Dendritic cell treated with granulocyte-macrophage colony-stimulating factor and Interleukin-4, amounts not matched to agents 40 ng/mL and 50 ng/mL, for 4 days (primary cell): Measurements from ENCODE around the gene OR3A2.
"Not testable (repeated sequence)": the region's sequence is repeated elsewhere in the genome, so short reads cannot be mapped to it uniquely, and the experiment has no call there.

ENCODE experiments used
- H3K27ac Mint-ChIP-seq: one replicate; pipeline ENCODE4 v1.8.0; 2022; ENCODE audit warnings: mild to moderate bottlenecking, mixed read lengths
- H3K27me3 Mint-ChIP-seq: one replicate; pipeline ENCODE4 v1.8.0; 2022; ENCODE audit warnings: mild to moderate bottlenecking, mixed read lengths
- H3K36me3 Mint-ChIP-seq: one replicate; pipeline ENCODE4 v1.8.0; 2022; ENCODE audit warnings: low read depth, mixed read lengths
- H3K4me1 Mint-ChIP-seq: one replicate; pipeline ENCODE4 v1.8.0; 2022; ENCODE audit warnings: low read depth, mixed read lengths
- H3K4me3 Mint-ChIP-seq: one replicate; pipeline ENCODE4 v1.8.0; 2022; ENCODE audit warnings: mild to moderate bottlenecking, moderate library complexity, mixed read lengths
- H3K9me3 Mint-ChIP-seq: one replicate; pipeline ENCODE4 v1.8.0; 2022; ENCODE audit warnings: mixed read lengths
- intact Hi-C: fragments of 100-400 bp; cut with micrococcal nuclease; formaldehyde crosslinking; loops from one replicate; pipeline ENCODE4 v1.15.0; 2022

OR3A2 gene

GRCh38 chr17:3378321-3378720 is 7.8 kb downstream of the OR3A2 start:
- Mint-ChIP-seq H3K4me1 (no peaks in the 10 kb centered on the region), H3K27ac (no peak overlapping the region), H3K4me3 (no peak overlapping the region), H3K9me3 (peaks cover 23% of the 10 kb centered on the region), H3K36me3 (no peaks in the 10 kb centered on the region), H3K27me3 (peaks cover 15% of the 10 kb centered on the region)
- intact Hi-C loops = no loop called here

GRCh38 chr17:3371167-3371566 is 14.9 kb downstream of the OR3A2 start:
- H3K27ac Mint-ChIP-seq, H3K27me3 Mint-ChIP-seq, intact Hi-C loops, H3K36me3 Mint-ChIP-seq, H3K4me1 Mint-ChIP-seq, H3K4me3 Mint-ChIP-seq: not testable (repeated sequence)
- H3K9me3 Mint-ChIP-seq = peaks cover 37% of the 10 kb centered on the region

GRCh38 chr17:3342782-3343181 is 43.3 kb downstream of the OR3A2 start:
- intact Hi-C loops, H3K27me3 Mint-ChIP-seq, H3K4me3 Mint-ChIP-seq, H3K4me1 Mint-ChIP-seq, H3K27ac Mint-ChIP-seq, H3K36me3 Mint-ChIP-seq: not testable (repeated sequence)
- H3K9me3 Mint-ChIP-seq = peaks cover 41% of the 10 kb centered on the region

GRCh38 chr17:3335876-3336275 is 50.2 kb downstream of the OR3A2 start:
- Mint-ChIP-seq H3K36me3 (no peaks in the 10 kb centered on the region), H3K27ac (no peak overlapping the region), H3K4me1 (no peaks in the 10 kb centered on the region), H3K9me3 (peaks cover 15% of the 10 kb centered on the region), H3K27me3 (peaks cover 3% of the 10 kb centered on the region), H3K4me3 (no peak overlapping the region)
- intact Hi-C loops = no loop called here

GRCh38 chr17:3318336-3318735 is 67.8 kb downstream of the OR3A2 start:
- H3K27me3 Mint-ChIP-seq = peaks cover 9% of the 10 kb centered on the region
- H3K36me3 Mint-ChIP-seq = no peaks in the 10 kb centered on the region
- H3K4me1 Mint-ChIP-seq = no peaks in the 10 kb centered on the region
- H3K9me3 Mint-ChIP-seq = peaks cover 9% of the 10 kb centered on the region
- intact Hi-C loops = no loop called here
- no peak overlapping the region for H3K4me3 Mint-ChIP-seq
- no peak overlapping the region for H3K27ac Mint-ChIP-seq

- Mint-ChIP-seq H3K4me1 (no peaks in the 10 kb centered on the region), H3K36me3 (no peaks in the 10 kb centered on the region), H3K27me3 (peaks cover 4% of the 10 kb centered on the region), H3K4me3 (no peak overlapping the region), H3K27ac (no peak overlapping the region), H3K9me3 (peaks cover under 1% of the 10 kb centered on the region)
- intact Hi-C loops = no loop called here
These were observed 69.3 kb downstream of the OR3A2 start for GRCh38 chr17:3316836-3317235.

GRCh38 chr17:3308603-3309002 is 77.5 kb downstream of the OR3A2 start:
- peaks cover 10% of the 10 kb centered on the region for H3K27me3 Mint-ChIP-seq
- no peaks in the 10 kb centered on the region for H3K9me3 Mint-ChIP-seq
- H3K4me3 Mint-ChIP-seq = no peak overlapping the region

GRCh38 chr17:3298260-3298659 is 87.8 kb downstream of the OR3A2 start, which contains the start of gene OR3A1:
Gene OR3A1, minus strand, starts transcription at chr17:3298360. Its CDS starts 5,778 bp downstream, at chr17:3292582.
- no peaks in the 10 kb centered on the region for H3K36me3 Mint-ChIP-seq
- peaks cover 9% of the 10 kb centered on the region for H3K27me3 Mint-ChIP-seq
- no peaks in the 10 kb centered on the region for H3K4me1 Mint-ChIP-seq
- no peaks in the 10 kb centered on the region for H3K9me3 Mint-ChIP-seq
- intact Hi-C loops = no loop called here
- H3K27ac Mint-ChIP-seq = no peak within 1 kb of the TSS
- H3K4me3 Mint-ChIP-seq = no peak within 1 kb of the TSS

More at GRCh38 chr17:3308603-3309002, 77.5 kb downstream of the OR3A2 start:
- Mint-ChIP-seq H3K27ac (no peak overlapping the region), H3K4me1 (no peaks in the 10 kb centered on the region), H3K36me3 (no peaks in the 10 kb centered on the region)
- intact Hi-C loops = no loop called here

GRCh38 chr17:3295632-3296031 is 90.5 kb downstream of the OR3A2 start:
- H3K4me3 Mint-ChIP-seq = no peak overlapping the region
- no peak overlapping the region for H3K27ac Mint-ChIP-seq
- H3K36me3 Mint-ChIP-seq = no peaks in the 10 kb centered on the region
- H3K27me3 Mint-ChIP-seq = peaks cover 16% of the 10 kb centered on the region
- intact Hi-C loops = no loop called here
- H3K9me3 Mint-ChIP-seq = no peaks in the 10 kb centered on the region
- no peaks in the 10 kb centered on the region for H3K4me1 Mint-ChIP-seq

GRCh38 chr17:3293548-3293947 is 92.6 kb downstream of the OR3A2 start:
- H3K9me3 Mint-ChIP-seq, intact Hi-C loops, H3K4me3 Mint-ChIP-seq, H3K27ac Mint-ChIP-seq, H3K4me1 Mint-ChIP-seq, H3K36me3 Mint-ChIP-seq: not testable (repeated sequence)
- peaks cover 19% of the 10 kb centered on the region for H3K27me3 Mint-ChIP-seq

- Mint-ChIP-seq H3K27me3 (peaks cover 10% of the 10 kb centered on the region), H3K9me3 (peaks cover 10% of the 10 kb centered on the region), H3K4me1 (peaks cover 7% of the 10 kb centered on the region), H3K4me3 (no peak overlapping the region), H3K36me3 (no peaks in the 10 kb centered on the region), H3K27ac (no peak overlapping the region)
- intact Hi-C loops = no loop called here
These were observed 103.2 kb downstream of the OR3A2 start for GRCh38 chr17:3282901-3283300.

- Mint-ChIP-seq H3K27ac (no peak overlapping the region), H3K36me3 (peaks cover 8% of the 10 kb centered on the region), H3K4me1 (peaks cover 6% of the 10 kb centered on the region), H3K4me3 (no peak overlapping the region), H3K9me3 (peaks cover 15% of the 10 kb centered on the region), H3K27me3 (peaks cover 4% of the 10 kb centered on the region)
- intact Hi-C loops = no loop called here
These were observed 110.0 kb downstream of the OR3A2 start for GRCh38 chr17:3276126-3276525.

- H3K4me1 Mint-ChIP-seq = peaks cover 21% of the 10 kb centered on the region
- H3K27ac Mint-ChIP-seq = no peak overlapping the region
- peaks cover 8% of the 10 kb centered on the region for H3K36me3 Mint-ChIP-seq
- peaks cover 36% of the 10 kb centered on the region for H3K9me3 Mint-ChIP-seq
- no peak overlapping the region for H3K4me3 Mint-ChIP-seq
- intact Hi-C loops = no loop called here
- peaks cover under 1% of the 10 kb centered on the region for H3K27me3 Mint-ChIP-seq
These were observed 114.8 kb downstream of the OR3A2 start for GRCh38 chr17:3271072-3271848.

GRCh38 chr17:3260600-3260999 is 125.5 kb downstream of the OR3A2 start:
- intact Hi-C loops = no loop called here
- Mint-ChIP-seq H3K36me3 (no peaks in the 10 kb centered on the region), H3K9me3 (peaks cover 1% of the 10 kb centered on the region), H3K4me3 (no peak overlapping the region), H3K4me1 (no peaks in the 10 kb centered on the region), H3K27me3 (peaks cover 27% of the 10 kb centered on the region), H3K27ac (no peak overlapping the region)

GRCh38 chr17:3260163-3260562 is 125.9 kb downstream of the OR3A2 start:
- no peaks in the 10 kb centered on the region for H3K36me3 Mint-ChIP-seq

More at GRCh38 chr17:3260163-3260562, 125.9 kb downstream of the OR3A2 start:
- H3K27ac Mint-ChIP-seq = no peak overlapping the region
- no peaks in the 10 kb centered on the region for H3K4me1 Mint-ChIP-seq
- intact Hi-C loops = no loop called here
- H3K27me3 Mint-ChIP-seq = peaks cover 26% of the 10 kb centered on the region
- H3K4me3 Mint-ChIP-seq = no peak overlapping the region
- no peaks in the 10 kb centered on the region for H3K9me3 Mint-ChIP-seq
